Lung (tissue), 13 donors: ENCODE measurements around the gene ZNF3. TPM values are rescaled to one million over a fixed set of nuclear protein-coding genes. Genes with fewer than 3 reads are reported as not detected.

Experiments used
- ATAC-seq: fragments of 200-7000 bp; cut with Tn5 transposase; one replicate; pipeline ENCODE4 v1.9.1; 2020; ENCODE audit warnings: moderate number of reproducible peaks; ENCODE audit not compliant: insufficient read depth, low FRiP score
- DNase-seq, 3 donors: peaks; one replicate each; pipeline ENCODE4 v3.0.0-alpha.2; 2013 to 2017
- H3K27ac ChIP-seq, 2 donors: one replicate each; pipeline ENCODE4 v1.5.1; 2013; ENCODE audit warnings: mild to moderate bottlenecking in 2 of 2, moderate library complexity in 2 of 2, control low read depth in 1 of 2, inconsistent platforms in 1 of 2, low read depth in 1 of 2, low read length in 1 of 2
- H3K27me3 ChIP-seq, 3 donors: one replicate each; pipeline ENCODE4 v1.5.1; 2013; ENCODE audit warnings: low read length in 2 of 3; ENCODE audit not compliant: control insufficient read depth in 3 of 3, insufficient read depth in 3 of 3
- H3K36me3 ChIP-seq, 4 donors: one replicate each; pipeline ENCODE4 v1.5.1; 2013; ENCODE audit warnings: low read length in 4 of 4, mild to moderate bottlenecking in 1 of 4, moderate library complexity in 1 of 4; ENCODE audit not compliant: control insufficient read depth in 4 of 4, insufficient read depth in 4 of 4
- H3K4me1 ChIP-seq, 5 donors: one replicate each; pipeline ENCODE4 v1.5.1; 2013; ENCODE audit warnings: low read length in 5 of 5, mild to moderate bottlenecking in 2 of 5, moderate library complexity in 1 of 5; ENCODE audit not compliant: control insufficient read depth in 5 of 5, insufficient read depth in 5 of 5
- H3K4me3 ChIP-seq: one replicate; pipeline ENCODE4 v1.5.1; 2013; ENCODE audit warnings: mild to moderate bottlenecking, control low read depth, moderate library complexity
- H3K9ac ChIP-seq, 2 donors: one replicate each; pipeline ENCODE4 v1.5.1; 2013; ENCODE audit warnings: low read length in 2 of 2, control low read depth in 1 of 2; ENCODE audit not compliant: insufficient read depth in 1 of 2
- H3K9me3 ChIP-seq, 4 donors: one replicate each; pipeline ENCODE4 v1.5.1; 2013; ENCODE audit warnings: low read length in 3 of 4, mild to moderate bottlenecking in 1 of 4, moderate library complexity in 1 of 4; ENCODE audit not compliant: control insufficient read depth in 4 of 4, insufficient read depth in 3 of 4
- WGBS, 2 donors: extraction: QIAGEN DNeasy Blood & Tissue Kit; methylation state at CpG; one replicate each; pipeline ENCODE4 v1.1.7; 2013; 5-methylcytosine and 5-hydroxymethylcytosine counted together
- polyA plus RNA-seq, 2 donors: library from polyadenylated mRNA; stranded (reverse); fragments of 200-250 nt; gene quantifications; one replicate each; pipeline ENCODE4 v1.2.1, GENCODE V29; 2013
- small RNA-seq: library from RNA; depleted of rRNA; stranded (forward); fragments of <200 nt; gene quantifications from one replicate; pipeline ENCODE3, GENCODE V24; 2014; ENCODE audit warnings: low replicate concordance
- total RNA-seq, 2 donors: library from RNA; depleted of rRNA in 1 of 2; stranded (reverse); fragments of >200 nt in 1 of 2; gene quantifications; one replicate each; pipeline ENCODE4 v1.2.1, GENCODE V29; 2014 to 2021
- TF ChIP-seq, protein P1 (sequence below): IDR thresholded peaks from 2 replicates; pipeline ENCODE4 v1.5.1; 2012; ENCODE audit warnings: mild to moderate bottlenecking; ENCODE audit errors: control extremely low read depth, extremely low read depth
- donor health status: control.
- donor health status: control.
- donor health status: Bipolar disorder and iron deficiency.
- donor health status: healthy.
- donor health status: DM: yes; HTN: yes; CAD: no.

Gene ZNF3
- total and polyA plus RNA-seq, 4 donors = 12.8 to 30.5 (median 23.4) TPM

DNA sequence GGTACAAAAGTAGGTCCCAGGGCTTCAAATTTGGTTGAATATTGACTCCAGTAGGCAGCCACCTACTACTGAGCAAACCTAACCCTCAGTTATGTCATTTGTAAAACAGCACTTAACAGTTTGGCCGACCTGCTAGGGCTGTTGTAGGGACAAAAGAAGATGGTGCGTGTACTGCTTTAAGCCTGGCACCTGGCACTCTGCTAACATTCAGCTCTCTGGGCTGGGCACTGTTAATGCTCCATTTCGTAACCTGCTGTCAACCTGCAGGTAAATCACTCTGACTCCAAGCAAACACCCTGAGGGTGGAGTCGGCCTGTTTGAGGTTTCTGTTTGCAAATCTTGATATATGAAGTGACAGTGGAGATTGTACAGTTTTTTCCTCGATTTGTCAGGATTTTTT, 58.9 kb downstream of the ZNF3 start:
- Histone ChIP-seq H3K9ac (no peak overlapping the region), H3K36me3 (peaks cover 18 to 40% (median 21%) of the 10 kb centered on the region in 4 donors), H3K4me1 (peaks cover 0 to 12% (median 4%) of the 10 kb centered on the region in 5 donors), H3K27me3 (no peaks in the 10 kb centered on the region), H3K4me3 (no peak overlapping the region), H3K9me3 (no peaks in the 10 kb centered on the region), H3K27ac (no peak overlapping the region)
- TF ChIP-seq, protein P1, sequence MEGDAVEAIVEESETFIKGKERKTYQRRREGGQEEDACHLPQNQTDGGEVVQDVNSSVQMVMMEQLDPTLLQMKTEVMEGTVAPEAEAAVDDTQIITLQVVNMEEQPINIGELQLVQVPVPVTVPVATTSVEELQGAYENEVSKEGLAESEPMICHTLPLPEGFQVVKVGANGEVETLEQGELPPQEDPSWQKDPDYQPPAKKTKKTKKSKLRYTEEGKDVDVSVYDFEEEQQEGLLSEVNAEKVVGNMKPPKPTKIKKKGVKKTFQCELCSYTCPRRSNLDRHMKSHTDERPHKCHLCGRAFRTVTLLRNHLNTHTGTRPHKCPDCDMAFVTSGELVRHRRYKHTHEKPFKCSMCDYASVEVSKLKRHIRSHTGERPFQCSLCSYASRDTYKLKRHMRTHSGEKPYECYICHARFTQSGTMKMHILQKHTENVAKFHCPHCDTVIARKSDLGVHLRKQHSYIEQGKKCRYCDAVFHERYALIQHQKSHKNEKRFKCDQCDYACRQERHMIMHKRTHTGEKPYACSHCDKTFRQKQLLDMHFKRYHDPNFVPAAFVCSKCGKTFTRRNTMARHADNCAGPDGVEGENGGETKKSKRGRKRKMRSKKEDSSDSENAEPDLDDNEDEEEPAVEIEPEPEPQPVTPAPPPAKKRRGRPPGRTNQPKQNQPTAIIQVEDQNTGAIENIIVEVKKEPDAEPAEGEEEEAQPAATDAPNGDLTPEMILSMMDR = no peak
- ATAC-seq (peak; percentile 50), DNase-seq (peak in 1 of 3 donors; percentile 52)
- 57 to 67% methylated on average over 5 of the region's 5 CpGs for WGBS, 2 donors

DNA sequence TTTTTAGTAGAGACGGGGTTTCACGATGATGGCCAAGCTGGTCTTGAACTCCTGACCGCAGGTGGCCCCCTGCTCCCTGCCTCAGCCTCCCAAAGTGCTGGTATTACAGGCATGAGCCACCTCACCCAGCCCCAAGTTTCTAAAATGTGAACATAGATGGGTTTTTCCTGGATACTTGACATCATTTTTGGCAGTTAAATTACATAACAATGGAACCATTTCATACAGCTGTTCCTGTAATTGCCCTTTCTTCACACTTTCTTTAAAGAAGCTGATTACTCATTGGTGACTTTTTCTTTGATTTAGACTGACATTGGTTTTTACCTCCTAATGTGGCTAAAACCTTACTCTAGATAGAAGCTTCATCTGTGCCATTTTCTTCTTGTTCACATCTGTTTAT, 60.2 kb downstream of the ZNF3 start:
- H3K27me3 ChIP-seq = no peaks in the 10 kb centered on the region
- H3K9ac ChIP-seq = no peak overlapping the region
- ATAC-seq (no peak), DNase-seq (no peak)
- no peaks in the 10 kb centered on the region for H3K9me3 ChIP-seq
- peaks cover 14 to 34% (median 17%) of the 10 kb centered on the region in 4 donors for H3K36me3 ChIP-seq
- no peak overlapping the region for H3K4me3 ChIP-seq
- no peak overlapping the region for H3K27ac ChIP-seq
- 85 to 92% methylated on average over 3 of the region's 3 CpGs for WGBS, 2 donors
- TF ChIP-seq, protein P1 = no peak
- H3K4me1 ChIP-seq = peaks cover 6 to 16% (median 14%) of the 10 kb centered on the region in 5 donors

Small RNAs within 50 kb of the gene (small RNA-seq; reads per million reads assigned to genes)
- 114 reads per million, percentile 98 among the genes with 10 or more reads in this experiment for gene MIR106B
- gene MIR25 = 1,943 reads per million, percentile 99 among the genes with 10 or more reads in this experiment
- gene MIR93 = 651 reads per million, percentile 99 among the genes with 10 or more reads in this experiment

Other genes with a start within 250 kb of the ZNF3 start
- gene OR2AE1, start 204.7 kb downstream of the ZNF3 start, total RNA-seq = under 1 TPM; 0.25 to 0.57 TPM
- gene OR2AE1, start 204.7 kb downstream of the ZNF3 start, polyA plus RNA-seq = under 1 TPM in 1 of 2 donors, not detected in 1; 0.03 TPM
- 10 to 100 TPM; 26.4 to 34.3 TPM for gene TRIM4, start 162.2 kb downstream of the ZNF3 start, total RNA-seq
- 10 to 100 TPM; 14.0 to 17.0 TPM for gene TRIM4, start 162.2 kb downstream of the ZNF3 start, polyA plus RNA-seq
- under 1 TPM in 1 of 2 donors, not detected in 1; 0.31 TPM for gene GJC3, start 152.1 kb downstream of the ZNF3 start, total RNA-seq
- under 1 TPM; 0.07 to 0.22 TPM for gene GJC3, start 152.1 kb downstream of the ZNF3 start, polyA plus RNA-seq
- 10 to 100 TPM in 1 of 2 donors, 1 to 10 TPM in 1; 4.1 to 52.8 TPM for gene AZGP1, start 105.7 kb downstream of the ZNF3 start, total RNA-seq
- 10 to 100 TPM in 1 of 2 donors, 1 to 10 TPM in 1; 4.2 to 82.8 TPM for gene AZGP1, start 105.7 kb downstream of the ZNF3 start, polyA plus RNA-seq
- gene ZKSCAN1, start 66.1 kb downstream of the ZNF3 start, total RNA-seq = 10 to 100 TPM; 50.4 to 54.0 TPM
- 1 to 10 TPM; 8.2 to 8.7 TPM for gene ZKSCAN1, start 66.1 kb downstream of the ZNF3 start, polyA plus RNA-seq
- 10 to 100 TPM in 1 of 2 donors, 1 to 10 TPM in 1; 9.0 to 13.1 TPM for gene ZSCAN21, start 31.9 kb downstream of the ZNF3 start, total RNA-seq
- gene ZSCAN21, start 31.9 kb downstream of the ZNF3 start, polyA plus RNA-seq = 1 to 10 TPM; 4.7 to 5.1 TPM
- 10 to 100 TPM; 66.1 to 89.3 TPM for gene COPS6, start 7.2 kb upstream of the ZNF3 start, total RNA-seq
- 100 to 1,000 TPM in 1 of 2 donors, 10 to 100 TPM in 1; 90.5 to 108 TPM for gene COPS6, start 7.2 kb upstream of the ZNF3 start, polyA plus RNA-seq
- 10 to 100 TPM; 42.2 to 54.7 TPM for gene MCM7, start 19.7 kb upstream of the ZNF3 start, total RNA-seq
- 10 to 100 TPM; 36.0 to 41.5 TPM for gene MCM7, start 19.7 kb upstream of the ZNF3 start, polyA plus RNA-seq
- 10 to 100 TPM; 15.7 to 24.2 TPM for gene AP4M1, start 19.9 kb upstream of the ZNF3 start, total RNA-seq
- gene AP4M1, start 19.9 kb upstream of the ZNF3 start, polyA plus RNA-seq = 10 to 100 TPM; 14.8 to 18.5 TPM
- gene TAF6, start 37.6 kb upstream of the ZNF3 start, total RNA-seq = 10 to 100 TPM; 36.1 to 51.5 TPM
- gene TAF6, start 37.6 kb upstream of the ZNF3 start, polyA plus RNA-seq = 10 to 100 TPM; 31.5 to 39.8 TPM
- 10 to 100 TPM; 11.9 to 18.6 TPM for gene CNPY4, start 37.9 kb upstream of the ZNF3 start, total RNA-seq
- gene CNPY4, start 37.9 kb upstream of the ZNF3 start, polyA plus RNA-seq = 10 to 100 TPM in 1 of 2 donors, 1 to 10 TPM in 1; 9.8 to 10.5 TPM
- 1 to 10 TPM; 2.2 to 2.9 TPM for gene MBLAC1, start 45.2 kb upstream of the ZNF3 start, total RNA-seq
- 1 to 10 TPM; 1.7 to 1.9 TPM for gene MBLAC1, start 45.2 kb upstream of the ZNF3 start, polyA plus RNA-seq
- gene LAMTOR4, start 67.2 kb upstream of the ZNF3 start, total RNA-seq = 100 to 1,000 TPM in 1 of 2 donors, 10 to 100 TPM in 1; 63.4 to 134 TPM
- gene LAMTOR4, start 67.2 kb upstream of the ZNF3 start, polyA plus RNA-seq = 100 to 1,000 TPM; 240 to 288 TPM
- 10 to 100 TPM in 1 of 2 donors, 1 to 10 TPM in 1; 9.8 to 27.9 TPM for gene TRAPPC14, start 77.0 kb upstream of the ZNF3 start, total RNA-seq
- 10 to 100 TPM; 19.5 to 19.6 TPM for gene TRAPPC14, start 77.0 kb upstream of the ZNF3 start, polyA plus RNA-seq
- 1 to 10 TPM; 6.1 to 8.0 TPM for gene GAL3ST4, start 86.9 kb upstream of the ZNF3 start, total RNA-seq
- gene GAL3ST4, start 86.9 kb upstream of the ZNF3 start, polyA plus RNA-seq = 1 to 10 TPM; 1.5 to 4.2 TPM
- 1 to 10 TPM; 1.4 to 2.1 TPM for gene GPC2, start 95.7 kb upstream of the ZNF3 start, total RNA-seq
- gene GPC2, start 95.7 kb upstream of the ZNF3 start, polyA plus RNA-seq = under 1 TPM; 0.61 to 0.68 TPM
- 1 to 10 TPM; 2.0 to 2.1 TPM for gene STAG3, start 96.2 kb upstream of the ZNF3 start, total RNA-seq
- gene STAG3, start 96.2 kb upstream of the ZNF3 start, polyA plus RNA-seq = 1 to 10 TPM; 2.0 to 2.8 TPM
- gene PVRIG, start 138.2 kb upstream of the ZNF3 start, total RNA-seq = under 1 TPM; 0.52 to 0.82 TPM
- 1 to 10 TPM in 1 of 2 donors, under 1 TPM in 1; 0.41 to 1.6 TPM for gene PVRIG, start 138.2 kb upstream of the ZNF3 start, polyA plus RNA-seq
- gene SPDYE3, start 226.0 kb upstream of the ZNF3 start, total RNA-seq = not detected
- under 1 TPM; 0.06 to 0.10 TPM for gene SPDYE3, start 226.0 kb upstream of the ZNF3 start, polyA plus RNA-seq